Activated naive CD8-positive, alpha-beta T cell (primary cell): ENCODE results near the gene ADRA2B.
A peak's percentile ranks its signal among the peaks of the same experiment; 100 is the strongest.

Source experiments
- H3K27ac Mint-ChIP-seq: one replicate; pipeline ENCODE4 v1.8.0; 2021; ENCODE audit warnings: mixed read lengths
- H3K27me3 Mint-ChIP-seq: one replicate; pipeline ENCODE4 v1.8.0; 2021; ENCODE audit warnings: mixed read lengths
- H3K36me3 Mint-ChIP-seq: one replicate; pipeline ENCODE4 v1.8.0; 2021; ENCODE audit warnings: mixed read lengths
- H3K4me1 Mint-ChIP-seq: one replicate; pipeline ENCODE4 v1.8.0; 2021; ENCODE audit warnings: low read depth, mixed read lengths
- H3K4me3 Mint-ChIP-seq: one replicate; pipeline ENCODE4 v1.8.0; 2021; ENCODE audit warnings: mild to moderate bottlenecking, mixed read lengths
- H3K9me3 Mint-ChIP-seq: one replicate; pipeline ENCODE4 v1.8.0; 2021; ENCODE audit warnings: low read depth, mixed read lengths

ADRA2B gene

GRCh38 chr2:96134421-96134820 is 18.1 kb upstream of the ADRA2B start:
- Mint-ChIP-seq H3K4me3 (no peak overlapping the region), H3K4me1 (peaks cover 19% of the 10 kb centered on the region), H3K9me3 (no peaks in the 10 kb centered on the region), H3K27me3 (no peaks in the 10 kb centered on the region), H3K36me3 (peaks cover 4% of the 10 kb centered on the region), H3K27ac (no peak overlapping the region)

DNA sequence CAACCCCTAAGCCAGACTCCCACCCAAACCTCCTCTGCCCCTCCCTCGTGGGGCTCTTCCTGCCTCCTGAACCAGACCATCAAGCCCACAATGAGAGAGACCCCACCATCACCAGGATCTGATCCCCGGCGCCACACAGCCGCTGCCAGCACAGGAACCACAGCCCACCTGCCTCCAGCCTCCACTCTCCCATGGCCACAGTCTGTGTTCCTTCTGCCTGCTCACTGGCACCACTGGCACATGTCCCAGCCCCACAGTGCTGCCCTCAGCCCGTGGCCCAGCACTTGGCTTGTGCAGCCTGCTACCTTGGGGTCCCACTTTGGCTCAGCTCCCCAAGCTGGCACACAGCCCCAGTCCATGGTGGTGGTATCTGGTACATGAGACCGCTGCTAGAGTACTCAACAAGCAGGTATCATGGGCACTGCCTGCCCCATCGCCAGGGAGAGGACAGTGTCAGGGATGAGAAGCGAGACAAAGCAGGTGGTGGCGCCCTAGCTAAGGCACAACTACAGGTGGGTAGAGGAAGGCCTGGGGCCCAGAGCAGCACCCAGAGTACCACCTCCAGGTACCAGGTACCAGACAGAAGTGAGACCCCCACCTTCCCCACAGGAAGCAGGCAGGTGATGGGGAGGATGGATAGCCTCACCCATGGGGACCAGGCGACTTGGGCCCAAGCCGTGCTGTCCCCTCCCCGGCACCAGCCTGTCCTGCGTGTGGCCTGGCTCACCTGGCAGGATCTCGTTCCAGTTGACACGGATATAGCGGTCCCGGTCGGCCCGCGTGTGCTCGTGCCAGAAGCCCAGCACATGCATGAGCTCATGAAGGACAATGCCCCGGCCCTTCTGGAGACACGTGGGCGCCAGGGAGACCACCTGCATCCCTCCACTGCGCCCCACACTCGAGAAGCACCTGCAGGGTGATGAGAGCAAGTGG is 15.7 kb upstream of the ADRA2B start:
- Mint-ChIP-seq H3K4me1 (peaks cover 11% of the 10 kb centered on the region), H3K36me3 (peaks cover 7% of the 10 kb centered on the region), H3K27ac (peak overlapping the region; percentile 77), H3K9me3 (no peaks in the 10 kb centered on the region), H3K27me3 (no peaks in the 10 kb centered on the region), H3K4me3 (no peak overlapping the region)

- H3K4me1 Mint-ChIP-seq: peaks cover 11% of the 10 kb centered on the region
Measured at GRCh38 chr2:96131152-96131812, 14.9 kb upstream of the ADRA2B start.

DNA sequence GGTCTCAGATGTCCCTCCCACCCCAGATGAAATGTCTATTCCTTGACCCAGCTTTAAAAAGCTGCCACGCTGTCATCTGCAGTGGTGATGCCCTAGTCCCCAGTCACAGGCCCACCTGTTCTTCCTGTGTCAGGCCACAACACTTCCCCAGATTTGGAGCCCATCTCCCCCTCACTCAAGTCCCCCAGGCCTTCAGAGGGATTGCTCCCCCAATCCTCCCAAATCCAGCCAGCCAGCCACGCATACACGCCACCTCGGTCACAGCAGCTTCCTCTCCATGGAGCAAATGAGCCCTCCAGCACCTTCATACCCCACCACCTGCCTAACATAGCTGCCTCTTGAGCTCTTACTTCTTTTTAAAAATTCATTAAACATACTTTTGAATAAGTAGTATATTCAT is 14.1 kb upstream of the ADRA2B start:
- Mint-ChIP-seq H3K4me1 (peaks cover 11% of the 10 kb centered on the region), H3K4me3 (no peak overlapping the region), H3K9me3 (no peaks in the 10 kb centered on the region), H3K27me3 (no peaks in the 10 kb centered on the region), H3K27ac (no peak overlapping the region), H3K36me3 (peaks cover 16% of the 10 kb centered on the region)

More at GRCh38 chr2:96131152-96131812, 14.9 kb upstream of the ADRA2B start:
- H3K27me3 Mint-ChIP-seq: no peaks in the 10 kb centered on the region
- H3K36me3 Mint-ChIP-seq: peaks cover 10% of the 10 kb centered on the region
- no peak overlapping the region for H3K4me3 Mint-ChIP-seq
- no peaks in the 10 kb centered on the region for H3K9me3 Mint-ChIP-seq
- peak overlapping the region; percentile 77 for H3K27ac Mint-ChIP-seq

DNA sequence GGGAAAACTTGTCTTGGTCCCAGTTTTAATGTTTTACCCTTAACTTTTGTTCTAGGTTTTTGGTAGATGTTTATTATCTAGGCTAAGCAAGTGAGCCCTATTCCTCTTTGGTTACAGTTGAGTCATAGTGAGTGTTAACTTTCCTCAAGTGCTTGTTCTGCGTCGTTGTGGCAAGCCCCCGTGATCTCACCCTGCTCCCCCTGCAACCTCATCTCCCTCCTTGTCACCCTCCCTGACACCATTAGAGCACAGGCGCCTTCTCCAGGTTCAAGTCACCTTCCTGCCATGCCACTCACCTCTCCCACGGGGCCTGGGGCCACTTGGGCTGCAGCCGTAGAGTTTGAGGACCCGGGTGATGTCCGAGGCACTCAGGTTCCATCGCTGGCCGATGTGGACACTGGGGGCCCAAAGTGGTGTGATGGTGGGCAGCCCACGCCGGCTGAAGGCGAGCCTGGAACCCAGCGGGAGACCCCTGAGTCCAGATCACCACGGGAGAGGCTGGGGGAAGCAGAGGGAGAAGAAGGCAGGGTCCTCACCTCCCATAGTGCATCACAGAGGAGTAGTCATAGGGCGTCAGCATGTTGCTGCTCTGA is 13.3 kb upstream of the ADRA2B start:
- Mint-ChIP-seq H3K36me3 (peaks cover 24% of the 10 kb centered on the region), H3K4me3 (no peak overlapping the region), H3K27ac (no peak overlapping the region), H3K4me1 (peaks cover 11% of the 10 kb centered on the region), H3K9me3 (no peaks in the 10 kb centered on the region), H3K27me3 (peaks cover 1% of the 10 kb centered on the region)

DNA sequence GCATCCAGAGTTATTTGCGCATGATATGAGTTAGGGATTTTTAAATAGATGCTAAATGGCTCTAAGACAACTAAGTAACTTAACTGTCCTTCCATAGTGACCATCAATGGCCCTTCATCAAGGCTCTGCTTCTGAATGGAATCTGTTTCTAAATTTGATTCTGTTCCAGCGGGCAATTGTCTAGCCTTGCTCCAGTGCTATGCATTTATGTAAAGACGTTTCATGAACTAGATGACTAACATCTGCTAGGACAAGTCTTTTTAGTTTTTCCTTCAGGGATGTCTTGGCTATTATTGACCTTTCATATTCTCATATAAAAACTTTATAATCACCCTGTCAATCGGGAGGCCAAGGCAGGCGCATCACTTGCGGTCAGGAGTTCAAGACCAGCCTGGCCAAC is 12.1 kb upstream of the ADRA2B start:
- no peaks in the 10 kb centered on the region for H3K9me3 Mint-ChIP-seq
- H3K4me1 Mint-ChIP-seq: peaks cover 11% of the 10 kb centered on the region
- H3K4me3 Mint-ChIP-seq: no peak overlapping the region
- H3K36me3 Mint-ChIP-seq: peaks cover 28% of the 10 kb centered on the region
- H3K27me3 Mint-ChIP-seq: peaks cover 2% of the 10 kb centered on the region
- no peak overlapping the region for H3K27ac Mint-ChIP-seq

- H3K27ac Mint-ChIP-seq: no peak overlapping the region
- peaks cover 26% of the 10 kb centered on the region for H3K36me3 Mint-ChIP-seq
Measured at GRCh38 chr2:96124406-96125265, 8.3 kb upstream of the ADRA2B start.

GRCh38 chr2:96123936-96124335 is 7.6 kb upstream of the ADRA2B start:
- Mint-ChIP-seq H3K36me3 (peaks cover 23% of the 10 kb centered on the region), H3K27me3 (peaks cover 12% of the 10 kb centered on the region), H3K4me3 (no peak overlapping the region), H3K9me3 (no peaks in the 10 kb centered on the region), H3K4me1 (peaks cover 9% of the 10 kb centered on the region), H3K27ac (no peak overlapping the region)

More at GRCh38 chr2:96124406-96125265, 8.3 kb upstream of the ADRA2B start:
- H3K9me3 Mint-ChIP-seq: no peaks in the 10 kb centered on the region
- H3K4me3 Mint-ChIP-seq: no peak overlapping the region
- H3K4me1 Mint-ChIP-seq: peaks cover 9% of the 10 kb centered on the region
- peaks cover 11% of the 10 kb centered on the region for H3K27me3 Mint-ChIP-seq

DNA sequence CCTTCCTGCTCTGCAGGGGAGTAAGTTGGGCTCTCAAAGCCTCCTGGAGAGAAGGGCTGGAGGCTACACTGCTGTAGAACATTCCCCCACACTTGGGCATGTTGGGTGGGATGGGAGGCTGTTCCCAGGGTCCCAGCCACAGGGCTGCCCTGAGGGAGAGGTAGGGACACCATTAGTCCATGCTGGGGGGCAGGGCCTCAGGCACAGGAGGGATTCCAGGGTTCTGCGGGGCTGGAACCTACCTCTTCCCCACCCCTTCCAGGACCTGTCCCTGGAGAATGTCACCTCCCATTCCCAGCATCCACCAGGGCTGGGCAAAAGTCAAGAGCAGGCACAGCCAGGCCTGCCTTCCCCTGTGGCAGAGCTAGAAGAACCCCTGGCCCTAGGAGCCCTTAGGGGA is 6.9 kb upstream of the ADRA2B start:
- Mint-ChIP-seq H3K27ac (no peak overlapping the region), H3K36me3 (peaks cover 23% of the 10 kb centered on the region), H3K4me1 (peaks cover 9% of the 10 kb centered on the region), H3K9me3 (no peaks in the 10 kb centered on the region), H3K27me3 (peaks cover 14% of the 10 kb centered on the region), H3K4me3 (no peak overlapping the region)

- peaks cover 14% of the 10 kb centered on the region for H3K27me3 Mint-ChIP-seq
- no peaks in the 10 kb centered on the region for H3K9me3 Mint-ChIP-seq
- H3K4me1 Mint-ChIP-seq: peaks cover 12% of the 10 kb centered on the region
- no peak overlapping the region for H3K4me3 Mint-ChIP-seq
- H3K27ac Mint-ChIP-seq: no peak overlapping the region
- H3K36me3 Mint-ChIP-seq: peaks cover 23% of the 10 kb centered on the region
Measured at GRCh38 chr2:96122391-96122790, 6.0 kb upstream of the ADRA2B start.

DNA sequence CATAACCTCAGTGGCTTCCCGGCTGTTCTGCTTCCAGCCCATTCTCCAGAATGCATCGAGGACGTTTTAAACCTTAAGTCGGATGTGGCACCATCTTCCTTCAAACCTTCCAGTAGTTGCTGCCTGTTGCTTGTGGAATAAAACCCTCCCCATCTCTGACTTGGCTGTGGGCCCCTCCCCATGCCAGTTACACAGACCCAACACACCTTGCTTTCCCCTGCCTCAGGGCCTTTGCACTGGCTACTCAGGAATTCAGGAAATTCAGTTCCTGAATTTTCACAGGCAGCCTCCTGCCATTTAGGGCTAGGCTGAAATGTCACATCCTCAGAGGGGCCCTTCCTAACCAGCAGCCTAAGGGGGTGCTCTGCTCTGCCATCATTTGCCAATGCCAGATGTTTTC is 5.0 kb upstream of the ADRA2B start:
- Mint-ChIP-seq H3K27me3 (peaks cover 14% of the 10 kb centered on the region), H3K4me1 (peaks cover 15% of the 10 kb centered on the region), H3K27ac (no peak overlapping the region), H3K9me3 (no peaks in the 10 kb centered on the region), H3K4me3 (no peak overlapping the region), H3K36me3 (peaks cover 18% of the 10 kb centered on the region)

DNA sequence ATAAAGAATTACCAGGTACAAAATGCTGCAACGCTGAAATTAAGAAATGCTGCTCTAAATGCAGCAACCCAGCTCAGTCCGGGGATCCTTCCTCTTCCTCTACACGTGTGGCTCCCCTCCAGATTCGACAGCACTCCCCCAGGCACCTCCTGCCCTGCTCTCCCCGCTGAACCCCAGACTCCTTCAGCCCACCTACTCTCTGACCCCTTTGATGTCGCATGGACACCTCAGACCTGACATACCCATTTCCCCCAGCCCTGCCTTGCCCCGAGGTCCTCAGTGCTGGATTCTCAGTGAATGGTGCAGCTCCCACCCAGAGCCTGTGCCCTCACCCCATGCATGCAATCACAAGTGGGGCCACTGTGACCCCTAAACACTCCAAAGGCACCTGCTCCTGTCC is 4.6 kb upstream of the ADRA2B start:
- H3K4me1 Mint-ChIP-seq: peaks cover 15% of the 10 kb centered on the region
- H3K27ac Mint-ChIP-seq: no peak overlapping the region
- H3K4me3 Mint-ChIP-seq: no peak overlapping the region
- peaks cover 15% of the 10 kb centered on the region for H3K36me3 Mint-ChIP-seq
- no peaks in the 10 kb centered on the region for H3K9me3 Mint-ChIP-seq
- H3K27me3 Mint-ChIP-seq: peaks cover 14% of the 10 kb centered on the region

GRCh38 chr2:96120091-96120720 is 3.8 kb upstream of the ADRA2B start:
- H3K27me3 Mint-ChIP-seq: peaks cover 14% of the 10 kb centered on the region

GRCh38 chr2:96119389-96119751 is 3.0 kb upstream of the ADRA2B start:
- Mint-ChIP-seq H3K36me3 (peaks cover 2% of the 10 kb centered on the region), H3K27ac (no peak overlapping the region), H3K9me3 (no peaks in the 10 kb centered on the region), H3K27me3 (peaks cover 12% of the 10 kb centered on the region), H3K4me1 (peaks cover 19% of the 10 kb centered on the region), H3K4me3 (no peak overlapping the region)

More at GRCh38 chr2:96120091-96120720, 3.8 kb upstream of the ADRA2B start:
- H3K4me3 Mint-ChIP-seq: no peak overlapping the region
- peaks cover 9% of the 10 kb centered on the region for H3K36me3 Mint-ChIP-seq
- H3K9me3 Mint-ChIP-seq: no peaks in the 10 kb centered on the region
- peaks cover 19% of the 10 kb centered on the region for H3K4me1 Mint-ChIP-seq
- H3K27ac Mint-ChIP-seq: no peak overlapping the region
